Neutrophil (primary cell): ENCODE measurements around the gene TAGLN.
"Not testable (repeated sequence)": the region's sequence is repeated elsewhere in the genome, so short reads cannot be mapped to it uniquely, and the experiment has no call there.

Source experiments
- H3K27ac ChIP-seq: fragments of 200-600 bp; sonication (generic); 2 replicates; pipeline ENCODE4 v1.5.1; 2016; ENCODE audit warnings: mild to moderate bottlenecking, moderate library complexity
- H3K27me3 ChIP-seq: fragments of 200-600 bp; sonication (generic); 2 replicates; pipeline ENCODE4 v1.6.0; 2016; ENCODE audit warnings: mild to moderate bottlenecking
- H3K36me3 ChIP-seq: fragments of 200-600 bp; sonication (generic); 2 replicates; pipeline ENCODE4 v1.5.1; 2017
- H3K4me1 ChIP-seq, 2 experiments: fragments of 200-600 bp in 1 of 2; sonication (generic) in 1 of 2; 1 replicate in 1 of 2; 2 replicates in 1 of 2; pipeline versions ENCODE4 v1.5.1 to v1.6.1; 2013 to 2016; ENCODE audit warnings: low read depth in 1 of 2, low read length in 1 of 2, mild to moderate bottlenecking in 1 of 2, moderate library complexity in 1 of 2; ENCODE audit not compliant: control insufficient read depth in 1 of 2, insufficient read depth in 1 of 2
- H3K4me3 ChIP-seq, 2 experiments: fragments of 200-600 bp in 1 of 2; sonication (generic) in 1 of 2; 1 replicate in 1 of 2; 2 replicates in 1 of 2; pipeline ENCODE4 v1.5.1; 2013 to 2016; ENCODE audit warnings: low read depth in 1 of 2, low read length in 1 of 2, mild to moderate bottlenecking in 1 of 2, moderate library complexity in 1 of 2
- H3K9me3 ChIP-seq: fragments of 200-600 bp; sonication (generic); 2 replicates; pipeline ENCODE4 v1.5.1; 2016
- CTCF ChIP-seq: fragments of 200-600 bp; sonication (generic); IDR thresholded peaks from 2 replicates; pipeline ENCODE4 v1.5.1; 2016; ENCODE audit warnings: antibody characterized with exemption

The TAGLN gene

GRCh38 chr11:117201658-117202305 is 2.6 kb downstream of the TAGLN start:
- H3K36me3 ChIP-seq, result peaks cover 36% of the 10 kb centered on the region
- H3K4me3 ChIP-seq, result no peak overlapping the region
- H3K4me1 ChIP-seq, result no peaks in the 10 kb centered on the region
- H3K27me3 ChIP-seq, result peaks cover 5% of the 10 kb centered on the region
- no peaks in the 10 kb centered on the region for H3K9me3 ChIP-seq
- no peak for TF ChIP-seq CTCF
- no peak overlapping the region for H3K27ac ChIP-seq

- TF ChIP-seq CTCF, result no peak
- H3K36me3 ChIP-seq, result peaks cover 37% of the 10 kb centered on the region
Observed at GRCh38 chr11:117202386-117203068, 3.4 kb downstream of the TAGLN start.

GRCh38 chr11:117203069-117203407 is 3.9 kb downstream of the TAGLN start:
- TF ChIP-seq CTCF, result no peak
- Histone ChIP-seq H3K36me3 (peaks cover 39% of the 10 kb centered on the region), H3K4me3 (no peak overlapping the region), H3K9me3 (no peaks in the 10 kb centered on the region), H3K27me3 (peaks cover 5% of the 10 kb centered on the region), H3K27ac (no peak overlapping the region), H3K4me1 (no peaks in the 10 kb centered on the region)

More at GRCh38 chr11:117202386-117203068, 3.4 kb downstream of the TAGLN start:
- Histone ChIP-seq H3K27me3 (peaks cover 5% of the 10 kb centered on the region), H3K9me3 (no peaks in the 10 kb centered on the region), H3K4me1 (no peaks in the 10 kb centered on the region), H3K27ac (no peak overlapping the region), H3K4me3 (no peak overlapping the region)

- Histone ChIP-seq H3K4me1 (no peaks in the 10 kb centered on the region), H3K36me3 (peaks cover 39% of the 10 kb centered on the region), H3K27ac (no peak overlapping the region), H3K9me3 (no peaks in the 10 kb centered on the region), H3K4me3 (no peak overlapping the region), H3K27me3 (no peaks in the 10 kb centered on the region)
- TF ChIP-seq CTCF, result no peak
Observed at GRCh38 chr11:117204283-117205080, 5.3 kb downstream of the TAGLN start.

- no peaks in the 10 kb centered on the region for H3K9me3 ChIP-seq
- H3K4me3 ChIP-seq, result no peak overlapping the region
- H3K36me3 ChIP-seq, result peaks cover 39% of the 10 kb centered on the region
- H3K4me1 ChIP-seq, result no peaks in the 10 kb centered on the region
- H3K27ac ChIP-seq, result no peak overlapping the region
- no peak for TF ChIP-seq CTCF
- no peaks in the 10 kb centered on the region for H3K27me3 ChIP-seq
Observed at GRCh38 chr11:117205211-117205818, 6.1 kb downstream of the TAGLN start.

GRCh38 chr11:117206111-117206510 is 6.9 kb downstream of the TAGLN start:
- H3K27me3 ChIP-seq, H3K4me3 ChIP-seq, H3K9me3 ChIP-seq, H3K4me1 ChIP-seq, H3K27ac ChIP-seq: not testable (repeated sequence)
- H3K36me3 ChIP-seq, result peaks cover 42% of the 10 kb centered on the region

GRCh38 chr11:117206859-117207258 is 7.7 kb downstream of the TAGLN start:
- not testable (repeated sequence) for H3K27me3 ChIP-seq, H3K27ac ChIP-seq, H3K9me3 ChIP-seq, H3K4me1 ChIP-seq, H3K4me3 ChIP-seq
- peaks cover 48% of the 10 kb centered on the region for H3K36me3 ChIP-seq

GRCh38 chr11:117207481-117207880 is 8.3 kb downstream of the TAGLN start:
- H3K36me3 ChIP-seq, result peaks cover 48% of the 10 kb centered on the region
- H3K4me1 ChIP-seq, H3K4me3 ChIP-seq, H3K27me3 ChIP-seq, H3K9me3 ChIP-seq, H3K27ac ChIP-seq: not testable (repeated sequence)
